Mesenchymal stem cell (in vitro differentiated cells and primary cell): ENCODE measurements around the gene YIPF7. TPM values are rescaled to one million over a fixed set of nuclear protein-coding genes. Genes with fewer than 3 reads are reported as not detected.

Experiments used
- DNase-seq: peaks from one replicate; pipeline ENCODE4 v3.0.0-alpha.2; 2013
- H2AFZ ChIP-seq: one replicate; pipeline ENCODE4 v1.6.1; 2013; ENCODE audit warnings: low read depth, mild to moderate bottlenecking, control low read depth, inconsistent platforms, low read length, moderate library complexity
- H2AK5ac ChIP-seq: 2 replicates; pipeline ENCODE4 v1.6.1; 2013; ENCODE audit warnings: low read length, moderate library complexity, mild to moderate bottlenecking, inconsistent platforms; ENCODE audit not compliant: severe bottlenecking
- H2BK120ac ChIP-seq: one replicate; pipeline ENCODE4 v1.6.1; 2013; ENCODE audit warnings: low read depth, mild to moderate bottlenecking, inconsistent platforms, low read length, moderate library complexity
- H2BK12ac ChIP-seq, 2 experiments: one replicate each; pipeline ENCODE4 v1.6.1; 2013; ENCODE audit warnings: inconsistent platforms in 2 of 2, low read length in 2 of 2, mild to moderate bottlenecking in 2 of 2, moderate library complexity in 2 of 2, control low read depth in 1 of 2
- H2BK15ac ChIP-seq: one replicate; pipeline ENCODE4 v1.6.1; 2013; ENCODE audit warnings: mild to moderate bottlenecking, low read depth, inconsistent platforms; ENCODE audit not compliant: poor library complexity, severe bottlenecking
- H2BK5ac ChIP-seq: 2 replicates; pipeline ENCODE4 v1.6.1; 2013; ENCODE audit warnings: low read depth, mild to moderate bottlenecking, low read length, control low read depth, inconsistent platforms; ENCODE audit not compliant: poor library complexity, severe bottlenecking
- H3K14ac ChIP-seq, 2 experiments: one replicate each; pipeline ENCODE4 v1.6.1; 2013; ENCODE audit warnings: inconsistent platforms in 2 of 2, low read length in 2 of 2, control low read depth in 1 of 2, mild to moderate bottlenecking in 1 of 2, moderate library complexity in 1 of 2
- H3K18ac ChIP-seq, 2 experiments: one replicate each; pipeline ENCODE4 v1.6.1; 2013; ENCODE audit warnings: inconsistent platforms in 2 of 2, low read length in 2 of 2, control low read depth in 1 of 2, low read depth in 1 of 2, mild to moderate bottlenecking in 1 of 2
- H3K23ac ChIP-seq, 2 experiments: one replicate each; pipeline ENCODE4 v1.6.1; 2013; ENCODE audit warnings: inconsistent platforms in 2 of 2, low read length in 2 of 2, mild to moderate bottlenecking in 2 of 2, moderate library complexity in 2 of 2, control low read depth in 1 of 2
- H3K27ac ChIP-seq: 2 replicates; pipeline ENCODE4 v1.5.1; 2013; ENCODE audit warnings: mild to moderate bottlenecking, moderate library complexity, low read length, control low read depth, inconsistent platforms; ENCODE audit not compliant: poor library complexity, severe bottlenecking
- H3K27me3 ChIP-seq, 2 experiments: 2 replicates each; pipeline versions ENCODE4 v1.6.1 to v1.7.0; 2013; ENCODE audit warnings: low read length in 2 of 2, mild to moderate bottlenecking in 2 of 2, moderate library complexity in 2 of 2, control low read depth in 1 of 2, inconsistent platforms in 1 of 2; ENCODE audit not compliant: control insufficient read depth in 1 of 2, insufficient read depth in 1 of 2
- H3K36me3 ChIP-seq, 2 experiments: 2 replicates each; pipeline versions ENCODE4 v1.6.1 to v1.7.0; 2013; ENCODE audit warnings: low read length in 2 of 2, control low read depth in 1 of 2, inconsistent platforms in 1 of 2, low read depth in 1 of 2, mild to moderate bottlenecking in 1 of 2; ENCODE audit not compliant: insufficient read depth in 2 of 2, control insufficient read depth in 1 of 2
- H3K4ac ChIP-seq, 2 experiments: one replicate each; pipeline ENCODE4 v1.6.1; 2013; ENCODE audit warnings: inconsistent platforms in 2 of 2, low read length in 2 of 2, mild to moderate bottlenecking in 2 of 2, moderate library complexity in 2 of 2, control low read depth in 1 of 2, low read depth in 1 of 2
- H3K4me1 ChIP-seq: 2 replicates; pipeline ENCODE4 v1.6.1; 2013; ENCODE audit warnings: low read depth, low read length, control low read depth; ENCODE audit not compliant: control insufficient read depth, insufficient read depth
- H3K4me2 ChIP-seq: 2 replicates; pipeline ENCODE4 v1.6.1; 2013; ENCODE audit warnings: low read length, mild to moderate bottlenecking, inconsistent platforms; ENCODE audit not compliant: poor library complexity, severe bottlenecking
- H3K4me3 ChIP-seq, 2 experiments: 2 replicates each; pipeline versions ENCODE4 v1.5.1 to v1.7.0; 2013; ENCODE audit warnings: low read length in 2 of 2, mild to moderate bottlenecking in 2 of 2, control low read depth in 1 of 2, low read depth in 1 of 2; ENCODE audit not compliant: insufficient read depth in 1 of 2
- H3K79me1 ChIP-seq: replicated peaks from 2 replicates; pipeline ENCODE4 v1.6.1; 2013; ENCODE audit warnings: mild to moderate bottlenecking, control low read depth, low read length, inconsistent platforms; ENCODE audit not compliant: poor library complexity, severe bottlenecking
- H3K9ac ChIP-seq: 2 replicates; pipeline ENCODE4 v1.7.0; 2013; ENCODE audit warnings: mild to moderate bottlenecking, low read length, moderate library complexity
- H3K9me3 ChIP-seq: 2 replicates; pipeline ENCODE4 v1.7.0; 2013; ENCODE audit warnings: mild to moderate bottlenecking, low read length; ENCODE audit not compliant: control insufficient read depth
- H4K8ac ChIP-seq: one replicate; pipeline ENCODE4 v1.6.1; 2013; ENCODE audit warnings: inconsistent platforms, mild to moderate bottlenecking, low read length, moderate library complexity
- H4K91ac ChIP-seq: one replicate; pipeline ENCODE4 v1.6.1; 2013; ENCODE audit warnings: mild to moderate bottlenecking, low read length, inconsistent platforms
- WGBS: methylation state at CpG from one replicate; pipeline ENCODE4 v1.1.7; 2013; ENCODE audit warnings: mixed read lengths; 5-methylcytosine and 5-hydroxymethylcytosine counted together
- polyA plus RNA-seq, 2 experiments: library from polyadenylated mRNA; stranded (reverse); fragments of 200-250 nt; gene quantifications; one replicate each; pipeline ENCODE4 v1.2.3, GENCODE V29; 2013

The YIPF7 gene
- 0.04 TPM for polyA plus RNA-seq (2013, experiment 1 of 2)
- polyA plus RNA-seq (2013, experiment 2 of 2): not detected

DNA sequence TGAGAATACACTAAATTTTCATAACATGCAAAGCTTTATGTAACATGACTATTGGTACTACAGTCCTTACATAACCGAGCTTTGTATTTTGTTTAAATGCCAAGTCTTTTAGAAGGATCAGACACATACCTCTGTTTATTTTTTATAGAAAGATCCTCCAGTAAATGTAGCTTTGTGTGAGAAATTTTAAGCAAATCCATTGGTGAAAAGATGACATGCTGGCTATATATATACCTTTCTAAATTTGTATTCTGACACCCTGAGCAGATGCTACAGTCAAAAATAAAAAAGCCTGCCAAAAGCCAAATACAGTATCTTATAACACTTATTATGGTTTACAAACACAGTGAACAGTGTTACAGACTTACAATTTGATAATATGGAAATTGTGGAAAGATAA, at the start of gene YIPF7:
TSS of gene YIPF7 (minus strand) at position 201 of the 400 bp plus-strand sequence. CDS start 1,525 bp downstream, outside the sequence.
- DNase-seq: no peak
- no peak within 1 kb of the TSS for H3K4me2 ChIP-seq
- no CpG with 5 or more reads among the region's 1 CpG for WGBS

DNA sequence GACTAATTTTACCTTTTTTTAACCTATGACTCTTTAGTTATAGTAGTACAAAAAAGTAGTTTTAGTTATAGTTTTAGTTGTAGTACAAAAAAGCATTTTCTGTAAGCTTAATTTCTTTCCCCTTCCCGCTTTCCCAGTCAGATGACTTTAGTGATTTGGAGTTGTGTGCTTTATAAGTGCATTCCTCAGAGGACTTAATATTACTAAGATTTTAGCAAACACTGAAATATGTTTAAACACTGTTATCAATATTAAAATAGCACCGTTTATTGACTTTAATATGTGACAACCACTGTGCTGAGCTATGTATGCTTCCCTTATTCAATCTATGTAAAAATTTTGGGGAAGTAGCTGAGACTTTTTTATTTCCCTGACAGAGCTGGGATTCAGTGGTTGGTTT, 49.6 kb upstream of the YIPF7 start:
- DNase-seq: no peak
- no peak overlapping the region for H4K8ac ChIP-seq
- H3K4me3 ChIP-seq: no peak overlapping the region
- H3K36me3 ChIP-seq: peaks cover 7 to 93% of the 10 kb centered on the region in 2 experiments
- no peak overlapping the region for H2BK12ac ChIP-seq
- H3K9ac ChIP-seq: no peak overlapping the region
- peaks cover 7% of the 10 kb centered on the region for H3K79me1 ChIP-seq
- no peaks in the 10 kb centered on the region for H3K4me1 ChIP-seq
- no peak overlapping the region for H3K14ac ChIP-seq
- H2BK15ac ChIP-seq: no peak overlapping the region
- WGBS: no CpG with 5 or more reads among the region's 2 CpGs
- H2BK5ac ChIP-seq: no peak overlapping the region
- H3K27ac ChIP-seq: no peak overlapping the region
- H2AK5ac ChIP-seq: no peak overlapping the region
- H3K4me2 ChIP-seq: no peak overlapping the region
- no peak overlapping the region for H2AFZ ChIP-seq
- no peak overlapping the region for H3K4ac ChIP-seq
- no peak overlapping the region for H2BK120ac ChIP-seq
- no peaks in the 10 kb centered on the region for H3K27me3 ChIP-seq
- H3K18ac ChIP-seq: no peak overlapping the region
- H3K23ac ChIP-seq: no peak overlapping the region
- no peak overlapping the region for H4K91ac ChIP-seq
- no peaks in the 10 kb centered on the region for H3K9me3 ChIP-seq

More for the DNA sequence above, at the start of gene YIPF7:
- no peak within 1 kb of the TSS for H3K14ac ChIP-seq
- no peak within 1 kb of the TSS for H3K23ac ChIP-seq
- H2BK5ac ChIP-seq: no peak within 1 kb of the TSS
- no peak within 1 kb of the TSS for H3K27ac ChIP-seq
- no peak within 1 kb of the TSS for H2BK120ac ChIP-seq
- no peak within 1 kb of the TSS for H2AFZ ChIP-seq
- no peak within 1 kb of the TSS for H2BK15ac ChIP-seq
- H2AK5ac ChIP-seq: no peak within 1 kb of the TSS
- no peaks in the 10 kb centered on the region for H3K27me3 ChIP-seq
- H4K91ac ChIP-seq: no peak within 1 kb of the TSS
- H3K9me3 ChIP-seq: no peaks in the 10 kb centered on the region
- no peak within 1 kb of the TSS for H3K9ac ChIP-seq
- no peak within 1 kb of the TSS for H3K18ac ChIP-seq
- no peak within 1 kb of the TSS for H3K4ac ChIP-seq
- H3K79me1 ChIP-seq: no peaks in the 10 kb centered on the region
- H3K4me3 ChIP-seq: no peak within 1 kb of the TSS
- H3K4me1 ChIP-seq: no peaks in the 10 kb centered on the region
- no peak within 1 kb of the TSS for H2BK12ac ChIP-seq
- no peak within 1 kb of the TSS for H4K8ac ChIP-seq
- H3K36me3 ChIP-seq: no peaks in the 10 kb centered on the region

DNA sequence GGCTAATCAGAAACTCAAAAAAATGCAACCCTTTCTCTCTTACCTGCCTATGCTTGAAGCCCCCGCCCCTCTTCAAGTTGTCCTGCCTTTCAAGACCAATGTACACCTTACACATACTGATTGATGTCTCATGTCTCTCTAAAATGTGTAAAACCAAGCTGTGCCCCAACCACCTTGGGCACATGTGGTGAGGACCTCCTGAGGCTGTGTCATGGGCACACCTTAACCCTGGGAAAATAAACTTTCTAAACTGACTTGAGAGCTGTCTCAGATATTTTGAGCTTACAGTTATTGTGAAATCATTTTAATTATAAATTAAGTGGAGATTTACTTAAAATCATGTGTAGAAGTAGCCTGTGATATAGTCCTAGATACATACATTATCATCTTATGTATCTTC, 49.0 kb upstream of the YIPF7 start:
- H4K8ac ChIP-seq: no peak overlapping the region
- peaks cover 7% of the 10 kb centered on the region for H3K79me1 ChIP-seq
- no peak overlapping the region for H3K14ac ChIP-seq
- no peak overlapping the region for H2BK5ac ChIP-seq
- H2BK120ac ChIP-seq: no peak overlapping the region
- no peaks in the 10 kb centered on the region for H3K27me3 ChIP-seq
- H3K9me3 ChIP-seq: no peaks in the 10 kb centered on the region
- peaks cover 7 to 94% of the 10 kb centered on the region in 2 experiments for H3K36me3 ChIP-seq
- no peak overlapping the region for H2AFZ ChIP-seq
- WGBS: 96% methylated on average over 1 of the region's 1 CpG
- no peak overlapping the region for H3K4ac ChIP-seq
- H3K4me2 ChIP-seq: no peak overlapping the region
- H3K4me1 ChIP-seq: no peaks in the 10 kb centered on the region
- H2AK5ac ChIP-seq: no peak overlapping the region
- H4K91ac ChIP-seq: no peak overlapping the region
- DNase-seq: no peak
- H2BK12ac ChIP-seq: no peak overlapping the region
- no peak overlapping the region for H3K27ac ChIP-seq
- H3K4me3 ChIP-seq: no peak overlapping the region
- H3K18ac ChIP-seq: no peak overlapping the region
- no peak overlapping the region for H3K23ac ChIP-seq
- no peak overlapping the region for H2BK15ac ChIP-seq
- no peak overlapping the region for H3K9ac ChIP-seq

DNA sequence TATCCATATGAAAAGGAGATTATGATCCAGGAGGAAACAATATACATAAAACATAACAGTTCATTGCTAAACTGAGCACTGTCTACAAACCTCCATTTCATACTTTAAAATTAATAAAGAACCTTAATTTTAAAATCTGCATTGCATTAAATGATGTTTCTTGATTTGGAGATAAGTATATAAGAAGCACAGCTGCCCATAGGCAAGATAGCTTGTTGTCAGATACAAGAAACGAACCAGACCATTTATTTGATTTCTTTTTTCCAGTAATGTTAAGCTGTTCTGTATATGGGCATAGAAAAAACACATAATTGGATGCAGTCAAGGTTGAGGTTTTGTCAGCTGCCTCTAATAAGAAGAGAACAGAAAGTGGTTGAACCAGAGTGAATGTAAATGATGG, 33.2 kb upstream of the YIPF7 start:
- no peak overlapping the region for H3K14ac ChIP-seq
- no peak for DNase-seq
- H3K27me3 ChIP-seq: no peaks in the 10 kb centered on the region
- H2AFZ ChIP-seq: no peak overlapping the region
- no peak overlapping the region for H3K4me3 ChIP-seq
- H3K36me3 ChIP-seq: peaks cover 0 to 87% of the 10 kb centered on the region in 2 experiments
- H2BK12ac ChIP-seq: no peak overlapping the region
- H3K4me1 ChIP-seq: no peaks in the 10 kb centered on the region
- H2BK120ac ChIP-seq: no peak overlapping the region
- 100% methylated on average over 1 of the region's 1 CpG for WGBS
- H3K9me3 ChIP-seq: no peaks in the 10 kb centered on the region
- H3K23ac ChIP-seq: no peak overlapping the region
- no peak overlapping the region for H3K27ac ChIP-seq
- no peak overlapping the region for H3K9ac ChIP-seq
- H4K91ac ChIP-seq: no peak overlapping the region
- H3K4ac ChIP-seq: no peak overlapping the region
- H3K4me2 ChIP-seq: no peak overlapping the region
- H3K79me1 ChIP-seq: peaks cover 8% of the 10 kb centered on the region
- H2BK5ac ChIP-seq: no peak overlapping the region
- H2AK5ac ChIP-seq: no peak overlapping the region
- H3K18ac ChIP-seq: no peak overlapping the region
- H2BK15ac ChIP-seq: no peak overlapping the region
- H4K8ac ChIP-seq: no peak overlapping the region
